ENCODE measurements around the gene AOC3.
A peak's percentile ranks its signal among the peaks of the same experiment; 100 is the strongest.
"Not testable (repeated sequence)": the region's sequence is repeated elsewhere in the genome, so short reads cannot be mapped to it uniquely, and the experiment has no call there.

AOC3 gene

GRCh38 chr17:42844761-42845555 lies 6.0 kb upstream of the AOC3 start:
- no peak for DNase-seq (ENCODE audit: low read depth in 2 of 2)

DNA sequence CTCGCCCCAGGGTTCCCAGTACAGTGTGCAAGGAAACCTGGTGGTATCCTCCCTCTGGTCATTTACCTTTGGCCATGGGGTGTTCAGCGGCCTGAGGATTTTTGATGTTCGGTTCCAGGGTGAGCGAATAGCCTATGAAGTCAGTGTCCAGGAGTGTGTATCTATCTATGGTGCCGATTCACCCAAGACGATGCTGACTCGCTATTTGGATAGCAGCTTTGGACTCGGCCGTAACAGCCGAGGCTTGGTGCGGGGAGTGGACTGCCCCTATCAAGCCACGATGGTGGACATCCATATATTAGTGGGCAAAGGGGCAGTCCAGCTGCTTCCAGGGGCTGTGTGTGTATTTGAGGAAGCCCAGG lies 5.5 kb upstream of the AOC3 start:
- no peak for DNase-seq (ENCODE audit: low read depth in 2 of 2)

DNA sequence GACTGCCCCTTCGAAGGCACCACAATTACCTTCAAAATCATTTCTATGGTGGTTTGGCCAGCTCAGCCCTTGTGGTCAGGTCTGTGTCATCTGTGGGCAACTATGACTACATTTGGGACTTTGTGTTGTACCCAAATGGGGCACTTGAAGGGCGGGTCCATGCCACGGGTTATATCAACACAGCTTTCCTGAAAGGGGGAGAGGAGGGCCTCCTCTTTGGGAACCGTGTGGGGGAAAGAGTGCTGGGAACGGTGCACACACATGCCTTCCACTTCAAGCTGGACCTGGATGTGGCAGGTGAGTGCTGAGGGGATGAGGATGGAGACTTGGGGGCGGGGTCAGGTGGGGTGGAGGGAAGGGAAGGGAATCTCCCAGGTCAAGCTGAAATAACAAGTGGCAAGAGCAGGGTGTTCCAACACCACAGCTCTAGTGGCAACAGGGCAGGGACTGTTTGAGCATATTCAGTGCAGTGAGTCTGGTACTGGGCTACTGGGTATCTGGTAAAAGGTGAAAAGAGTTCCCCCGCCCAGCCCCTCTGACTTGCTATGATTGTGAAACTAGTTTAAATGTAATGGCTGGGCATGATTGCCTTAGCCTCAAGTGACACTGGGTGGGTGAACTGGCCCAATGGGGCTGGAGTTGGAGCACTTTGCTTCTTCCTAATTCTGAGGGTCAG lies 4.9 kb upstream of the AOC3 start:
- peak in 1 of 2 donors; percentile 45 for DNase-seq (ENCODE audit: low read depth in 2 of 2)

DNA sequence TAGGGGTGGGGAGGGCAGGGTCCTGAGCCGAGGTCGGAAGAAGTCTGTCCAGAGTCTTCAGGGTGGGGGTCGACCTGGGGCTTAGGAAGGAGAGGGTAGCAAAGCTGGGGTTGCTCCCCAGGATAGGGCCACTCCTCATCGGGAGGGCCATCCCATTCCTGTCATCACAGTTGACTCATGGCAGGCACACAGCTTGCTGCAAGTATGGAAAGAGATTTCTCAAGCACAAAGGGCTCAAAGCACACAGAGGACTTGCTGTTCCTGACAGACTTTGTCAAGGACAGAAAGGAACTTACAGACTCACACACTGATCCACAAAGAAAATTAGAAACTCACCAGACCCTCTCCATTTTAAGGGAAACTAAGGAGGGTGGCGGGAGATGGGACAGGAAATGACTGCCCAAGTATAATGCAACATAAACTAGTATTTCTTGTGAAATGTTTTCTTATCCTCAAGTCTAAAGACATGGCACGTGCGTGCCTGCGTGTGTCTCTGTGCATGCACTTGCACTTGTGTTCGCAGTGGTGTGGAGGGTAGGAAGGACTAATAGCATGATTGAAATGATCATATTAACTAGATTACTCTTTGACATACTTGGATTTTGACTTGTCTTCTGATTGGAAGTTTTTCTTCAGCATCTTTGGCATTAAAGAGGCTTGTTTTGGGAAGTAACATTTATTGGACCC lies 4.3 kb upstream of the AOC3 start:
- DNase-seq (ENCODE audit: low read depth in 2 of 2) = no peak

- no peak for DNase-seq (ENCODE audit: low read depth in 2 of 2)
Observed at GRCh38 chr17:42848093-42848492, 2.9 kb upstream of the AOC3 start.

DNA sequence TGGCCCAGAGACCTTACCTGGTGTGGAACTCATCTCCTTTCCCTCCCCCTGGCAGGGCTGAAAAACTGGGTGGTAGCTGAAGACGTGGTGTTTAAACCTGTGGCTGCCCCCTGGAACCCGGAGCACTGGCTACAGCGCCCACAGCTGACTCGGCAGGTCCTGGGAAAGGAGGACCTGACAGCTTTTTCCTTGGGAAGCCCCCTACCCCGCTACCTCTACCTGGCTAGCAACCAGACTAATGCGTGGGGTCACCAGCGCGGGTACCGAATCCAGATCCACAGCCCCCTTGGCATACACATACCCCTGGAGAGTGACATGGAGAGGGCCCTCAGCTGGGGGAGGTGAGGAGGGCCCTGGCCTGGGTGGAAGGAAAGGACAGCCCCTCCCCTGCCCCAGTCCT lies 2.0 kb upstream of the AOC3 start:
- no peak for DNase-seq (ENCODE audit: low read depth in 2 of 2)

GRCh38 chr17:42849451-42850181 lies 1.4 kb upstream of the AOC3 start:
- no peak for DNase-seq (ENCODE audit: low read depth in 2 of 2)

DNA sequence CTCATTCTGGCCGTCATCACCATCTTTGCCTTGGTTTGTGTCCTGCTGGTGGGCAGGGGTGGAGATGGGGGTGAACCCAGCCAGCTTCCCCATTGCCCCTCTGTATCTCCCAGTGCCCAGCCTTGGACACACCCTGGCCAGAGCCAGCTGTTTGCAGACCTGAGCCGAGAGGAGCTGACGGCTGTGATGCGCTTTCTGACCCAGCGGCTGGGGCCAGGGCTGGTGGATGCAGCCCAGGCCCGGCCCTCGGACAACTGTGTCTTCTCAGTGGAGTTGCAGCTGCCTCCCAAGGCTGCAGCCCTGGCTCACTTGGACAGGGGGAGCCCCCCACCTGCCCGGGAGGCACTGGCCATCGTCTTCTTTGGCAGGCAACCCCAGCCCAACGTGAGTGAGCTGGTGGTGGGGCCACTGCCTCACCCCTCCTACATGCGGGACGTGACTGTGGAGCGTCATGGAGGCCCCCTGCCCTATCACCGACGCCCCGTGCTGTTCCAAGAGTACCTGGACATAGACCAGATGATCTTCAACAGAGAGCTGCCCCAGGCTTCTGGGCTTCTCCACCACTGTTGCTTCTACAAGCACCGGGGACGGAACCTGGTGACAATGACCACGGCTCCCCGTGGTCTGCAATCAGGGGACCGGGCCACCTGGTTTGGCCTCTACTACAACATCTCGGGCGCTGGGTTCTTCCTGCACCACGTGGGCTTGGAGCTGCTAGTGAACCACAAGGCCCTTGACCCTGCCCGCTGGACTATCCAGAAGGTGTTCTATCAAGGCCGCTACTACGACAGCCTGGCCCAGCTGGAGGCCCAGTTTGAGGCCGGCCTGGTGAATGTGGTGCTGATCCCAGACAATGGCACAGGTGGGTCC lies 607 bp downstream of the AOC3 start:
- DNase-seq (ENCODE audit: low read depth in 2 of 2) = not testable (repeated sequence)

- DNase-seq (ENCODE audit: low read depth in 2 of 2) = no peak
Observed at GRCh38 chr17:42852351-42852750, 1.4 kb downstream of the AOC3 start.

DNA sequence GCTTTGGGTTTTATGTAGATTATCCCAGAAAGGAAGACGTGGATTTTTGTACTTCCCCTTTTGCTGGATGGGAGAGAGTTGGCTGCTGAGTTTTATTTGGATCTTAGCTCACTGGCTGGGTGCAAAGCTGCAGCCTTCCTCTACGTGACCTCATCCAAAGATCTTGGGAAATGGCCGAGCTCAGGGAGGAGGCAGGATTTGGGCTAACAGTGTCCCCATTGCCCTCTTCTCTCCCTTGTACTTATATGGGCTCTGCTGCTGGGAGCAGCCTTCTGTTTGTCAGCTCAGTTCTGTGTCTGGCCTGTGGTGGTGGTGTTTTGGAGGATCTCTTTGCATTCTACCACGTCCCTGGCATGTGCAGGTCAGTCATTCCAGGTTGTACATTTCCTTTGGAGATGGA lies 2.0 kb downstream of the AOC3 start:
- no peak for DNase-seq (ENCODE audit: low read depth in 2 of 2)

DNA sequence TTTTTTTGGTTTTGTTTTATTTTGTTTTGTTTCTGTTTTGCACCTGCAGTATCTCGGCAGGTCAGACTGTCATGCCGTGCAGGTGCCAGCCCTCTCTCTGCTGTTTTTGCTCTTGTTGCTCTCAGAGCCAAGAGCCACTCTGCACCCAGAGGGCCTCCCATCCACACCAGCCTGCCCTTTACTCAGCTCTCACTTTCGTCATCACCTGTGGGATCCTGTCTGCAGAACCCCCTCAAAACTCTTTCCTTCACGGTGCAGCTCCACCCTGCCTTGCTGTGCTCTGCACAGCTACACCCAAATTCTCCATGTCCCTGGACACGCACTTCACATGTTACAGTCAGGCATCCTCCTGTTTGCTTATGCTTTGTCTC lies 2.6 kb downstream of the AOC3 start:
- DNase-seq (ENCODE audit: low read depth in 2 of 2) = no peak

DNA sequence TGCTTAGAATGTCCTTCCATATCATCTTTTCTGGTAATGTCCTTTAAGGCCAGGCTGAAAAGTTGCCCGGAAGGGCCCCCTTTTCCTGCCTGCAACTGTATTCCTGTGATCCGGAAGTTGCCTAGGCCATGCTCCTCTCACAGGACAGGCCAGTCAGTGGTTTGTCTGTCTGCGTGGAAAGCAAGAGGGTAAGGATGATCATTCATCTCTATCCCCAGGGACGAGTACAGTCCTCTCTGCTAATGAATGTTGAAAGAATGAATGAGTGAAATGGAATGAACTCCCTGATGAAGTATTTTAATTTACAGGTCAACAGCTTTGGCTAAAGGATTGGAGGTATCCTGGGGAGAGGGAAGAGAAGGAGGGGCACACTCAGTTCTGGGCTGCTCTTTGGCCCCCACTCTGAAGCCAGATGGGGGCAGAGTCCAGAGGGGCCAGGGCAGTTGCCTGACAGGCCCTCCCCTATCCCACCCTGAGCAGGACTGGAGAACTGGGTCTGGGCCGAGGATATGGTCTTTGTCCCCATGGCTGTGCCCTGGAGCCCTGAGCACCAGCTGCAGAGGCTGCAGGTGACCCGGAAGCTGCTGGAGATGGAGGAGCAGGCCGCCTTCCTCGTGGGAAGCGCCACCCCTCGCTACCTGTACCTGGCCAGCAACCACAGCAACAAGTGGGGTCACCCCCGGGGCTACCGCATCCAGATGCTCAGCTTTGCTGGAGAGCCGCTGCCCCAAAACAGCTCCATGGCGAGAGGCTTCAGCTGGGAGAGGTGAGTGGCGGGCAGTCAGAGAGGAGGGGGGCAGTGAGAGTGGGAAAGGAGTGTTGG lies 3.2 kb downstream of the AOC3 start:
- no peak for DNase-seq (ENCODE audit: low read depth in 2 of 2)

GRCh38 chr17:42855048-42855596 lies 4.1 kb downstream of the AOC3 start:
- no peak for DNase-seq (ENCODE audit: low read depth in 2 of 2)

DNA sequence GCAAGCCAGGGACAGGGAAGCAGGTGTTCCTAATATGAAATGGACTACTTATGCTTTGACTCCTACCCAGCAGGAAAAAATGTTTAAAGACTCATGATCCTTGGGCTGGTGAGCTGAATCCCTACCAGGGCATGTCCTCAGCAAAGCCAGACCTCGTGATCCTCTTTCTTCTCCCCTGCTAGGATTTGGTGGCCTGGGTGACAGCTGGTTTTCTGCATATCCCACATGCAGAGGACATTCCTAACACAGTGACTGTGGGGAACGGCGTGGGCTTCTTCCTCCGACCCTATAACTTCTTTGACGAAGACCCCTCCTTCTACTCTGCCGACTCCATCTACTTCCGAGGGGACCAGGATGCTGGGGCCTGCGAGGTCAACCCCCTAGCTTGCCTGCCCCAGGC lies 5.1 kb downstream of the AOC3 start:
- not testable (repeated sequence) for DNase-seq (ENCODE audit: low read depth in 2 of 2)

DNA sequence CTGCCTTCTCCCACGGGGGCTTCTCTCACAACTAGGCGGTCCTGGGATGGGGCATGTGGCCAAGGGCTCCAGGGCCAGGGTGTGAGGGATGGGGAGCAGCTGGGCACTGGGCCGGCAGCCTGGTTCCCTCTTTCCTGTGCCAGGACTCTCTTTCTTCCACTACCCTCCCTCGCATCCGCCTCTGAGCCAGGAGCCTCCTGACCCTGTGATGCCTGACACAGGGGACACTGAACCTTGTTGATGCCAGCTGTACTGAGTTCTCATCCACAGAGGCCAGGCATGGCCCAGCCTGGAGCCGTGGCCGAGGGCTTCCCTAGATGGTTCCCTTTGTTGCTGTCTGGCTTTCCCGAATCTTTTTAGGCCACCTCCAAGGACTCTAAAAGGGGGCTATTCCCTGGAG lies 5.5 kb downstream of the AOC3 start:
- DNase-seq (ENCODE audit: low read depth in 2 of 2) = not testable (repeated sequence)

- DNase-seq (ENCODE audit: low read depth in 2 of 2) = no peak
Observed at GRCh38 chr17:42857389-42857788, 6.4 kb downstream of the AOC3 start.

GRCh38 chr17:42865638-42866094 lies 14.7 kb downstream of the AOC3 start:
- DNase-seq (ENCODE audit: low read depth in 2 of 2) = no peak

- no peak for DNase-seq (ENCODE audit: low read depth in 2 of 2)
Observed at GRCh38 chr17:42866216-42866615, 15.2 kb downstream of the AOC3 start.

DNA sequence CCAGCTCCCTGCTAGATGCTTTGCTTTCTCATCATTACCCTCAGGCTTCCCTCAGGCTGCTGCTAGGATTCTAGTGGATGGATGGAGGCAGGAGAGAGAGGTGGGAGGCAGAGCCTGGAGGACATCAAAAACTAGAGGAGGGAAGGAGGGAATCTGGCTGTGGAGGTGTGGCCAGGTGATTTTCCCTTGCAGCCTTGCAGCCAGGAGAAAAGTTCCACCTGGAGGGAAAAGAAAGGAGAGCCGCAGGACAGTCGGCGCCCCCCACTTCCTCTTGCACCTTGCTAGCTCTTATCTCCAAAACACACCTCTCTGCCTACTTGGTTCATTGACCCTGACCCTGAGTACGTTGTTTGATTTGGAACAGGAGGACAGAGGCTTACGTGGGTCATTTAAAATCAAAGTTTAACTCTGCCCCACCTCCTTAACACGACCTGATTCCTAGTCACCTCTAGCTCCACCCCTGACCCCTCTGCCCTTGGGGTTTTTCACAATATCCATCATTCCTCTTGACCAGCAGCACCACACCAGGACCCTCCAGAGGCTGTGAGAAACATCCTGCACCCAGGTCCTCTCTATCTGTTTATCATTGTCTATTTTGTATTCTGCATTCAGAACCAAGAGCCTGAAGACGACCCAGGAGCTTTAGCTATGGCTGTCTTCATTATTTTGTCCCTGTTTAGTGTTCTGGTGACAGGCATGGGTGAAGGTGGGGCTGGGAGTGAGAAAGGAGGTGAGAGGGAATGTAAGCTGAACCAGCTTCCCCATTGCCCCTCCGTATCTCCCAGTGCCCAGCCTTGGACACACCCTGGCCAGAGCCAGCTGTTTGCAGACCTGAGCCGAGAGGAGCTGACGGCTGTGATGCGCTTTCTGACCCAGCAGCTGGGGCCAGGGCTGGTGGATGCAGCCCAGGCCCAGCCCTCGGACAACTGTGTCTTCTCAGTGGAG lies 15.9 kb downstream of the AOC3 start:
- DNase-seq (ENCODE audit: low read depth in 2 of 2) = no peak

All from stimulated activated CD4-positive, alpha-beta T cell treated with anti-CD3 and anti-CD28 coated beads, Interleukin-15, amount 100 ng/mL, for 48 hours (primary cell).